ENCODE measurements around the gene FBXO30. TPM values are rescaled to one million over a fixed set of nuclear protein-coding genes. Genes with fewer than 3 reads are reported as not detected.

FBXO30 gene
- total RNA-seq, 5 donors from 2014 or later (not counting 1 experiment from before 2014, with no cell fraction given) = 2.5 to 6.2 (median 5.0) TPM

DNA sequence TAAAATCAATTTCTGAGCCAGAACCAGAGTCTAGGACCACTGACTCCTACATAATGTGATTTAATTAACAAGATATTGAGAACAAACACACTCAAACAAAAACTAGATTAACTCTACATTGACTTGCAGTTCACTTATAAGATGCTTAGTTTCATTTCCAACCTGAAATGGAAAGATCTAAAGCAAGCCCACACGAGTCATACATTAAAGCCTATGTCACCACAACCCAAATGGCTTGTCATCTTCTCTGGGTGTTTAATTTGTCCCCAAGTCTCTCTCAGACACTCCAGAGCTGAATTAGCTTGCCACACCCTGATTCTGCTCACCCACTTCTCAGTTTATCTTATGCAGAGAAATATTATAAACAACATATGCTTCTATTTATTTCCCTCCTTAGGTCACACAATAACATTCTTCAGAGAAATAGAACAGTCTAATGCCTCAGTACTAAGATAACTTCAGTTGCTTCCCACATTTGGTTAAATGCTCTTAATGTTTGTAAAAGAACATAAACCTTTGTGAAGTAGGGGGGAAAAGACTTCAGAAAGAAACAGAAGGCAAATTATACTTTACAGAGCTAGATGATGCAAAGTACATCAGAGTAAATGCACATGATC is 8.8 kb upstream of the FBXO30 start:
- Mint-ChIP-seq H3K4me1 (peaks cover 5 to 18% (median 14%) of the 10 kb centered on the region in 3 donors), H3K27ac (no peak overlapping the region), H3K27me3 (no peaks in the 10 kb centered on the region), H3K9me3 (no peaks in the 10 kb centered on the region), H3K36me3 (peaks cover 7% of the 10 kb centered on the region), H3K4me3 (no peak overlapping the region)
- Histone ChIP-seq H3K27me3 (replicated peaks in 1 of 2; ENCODE audit: control insufficient read depth in 2 of 2, extremely low read depth in 1 of 2, insufficient read depth in 2 of 2, low read length in 1 of 2) (no peaks in the 10 kb centered on the region), H3K4me1 (ENCODE audit: control insufficient read depth in 1 of 2, extremely low read depth in 1 of 2, insufficient read depth in 2 of 2, low read length in 2 of 2) (no peaks in the 10 kb centered on the region), H3K4me3 (ENCODE audit: control insufficient read depth in 1 of 2, extremely low read depth in 1 of 2, low read length in 1 of 2) (no peak overlapping the region), H3K9me3 (no peaks in the 10 kb centered on the region), H3K36me3 (ENCODE audit: control insufficient read depth in 2 of 2, extremely low read depth in 1 of 2, insufficient read depth in 1 of 2, low read length in 1 of 2) (no peaks in the 10 kb centered on the region), H3K27ac (ENCODE audit: low read length) (no peak overlapping the region)
- POLR2A ChIA-PET = no interaction called here
- DNase-seq (no peak), ATAC-seq (replicated peaks in 1 of 4) (no peak)
- whole genome bisulfite sequencing (ENCODE audit: insufficient coverage) = 0% methylated on average over 1 of the region's 1 CpG
- CTCF ChIA-PET = no interaction called here

DNA sequence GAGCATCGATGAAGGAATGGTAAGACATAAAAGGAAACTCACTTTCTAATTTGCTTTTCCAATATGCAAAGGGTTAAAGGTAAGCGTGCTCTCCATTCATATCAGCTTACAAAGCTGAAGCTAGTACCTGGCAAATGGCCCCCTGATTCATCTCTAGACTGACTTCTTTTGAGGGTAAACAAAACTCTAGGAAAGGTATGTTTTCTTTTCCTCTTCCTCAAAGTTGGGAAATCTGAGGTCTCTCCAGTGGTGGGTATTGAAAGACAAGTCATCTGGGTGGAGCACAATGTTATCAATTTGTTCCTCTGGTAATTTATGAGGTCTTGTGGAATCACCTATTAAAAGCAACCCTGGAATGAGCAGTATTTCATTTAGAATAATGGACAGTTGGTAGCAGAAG is 7.9 kb upstream of the FBXO30 start:
- no peak overlapping the region for H3K27ac Mint-ChIP-seq
- H3K36me3 Mint-ChIP-seq = peaks cover 7% of the 10 kb centered on the region
- ATAC-seq (replicated peaks in 1 of 4) = no peak
- H3K27me3 ChIP-seq (replicated peaks in 1 of 2; ENCODE audit: control insufficient read depth in 2 of 2, extremely low read depth in 1 of 2, insufficient read depth in 2 of 2, low read length in 1 of 2) = no peaks in the 10 kb centered on the region
- peaks cover 5 to 18% (median 14%) of the 10 kb centered on the region in 3 donors for H3K4me1 Mint-ChIP-seq
- no peaks in the 10 kb centered on the region for H3K4me1 ChIP-seq (ENCODE audit: control insufficient read depth in 1 of 2, extremely low read depth in 1 of 2, insufficient read depth in 2 of 2, low read length in 2 of 2)
- H3K9me3 Mint-ChIP-seq = no peaks in the 10 kb centered on the region
- H3K27me3 Mint-ChIP-seq = no peaks in the 10 kb centered on the region
- ChIA-PET CTCF (no interaction called here), POLR2A (no interaction called here)
- no peak overlapping the region for H3K4me3 Mint-ChIP-seq
- WGBS (ENCODE audit: insufficient coverage) = no CpG with 5 or more reads among the region's 2 CpGs
- no peak overlapping the region for H3K4me3 ChIP-seq (ENCODE audit: control insufficient read depth in 1 of 2, extremely low read depth in 1 of 2, low read length in 1 of 2)
- H3K9me3 ChIP-seq = no peaks in the 10 kb centered on the region
- no peak for DNase-seq
- no peak overlapping the region for H3K27ac ChIP-seq (ENCODE audit: low read length)
- no peaks in the 10 kb centered on the region for H3K36me3 ChIP-seq (ENCODE audit: control insufficient read depth in 2 of 2, extremely low read depth in 1 of 2, insufficient read depth in 1 of 2, low read length in 1 of 2)

GRCh38 chr6:145819994-145820393 is 5.4 kb upstream of the FBXO30 start:
- H3K4me3 ChIP-seq (ENCODE audit: control insufficient read depth in 1 of 2, extremely low read depth in 1 of 2, low read length in 1 of 2) = no peak overlapping the region
- H3K27me3 ChIP-seq (replicated peaks in 1 of 2; ENCODE audit: control insufficient read depth in 2 of 2, extremely low read depth in 1 of 2, insufficient read depth in 2 of 2, low read length in 1 of 2) = no peaks in the 10 kb centered on the region
- POLR2A ChIA-PET = interaction anchor here in 1 of 2 donors (1.2 kb wide), 1 partner anchor 48 kb away, joined by 3 read pairs; no protein-coding TSS in a partner anchor
- H3K27ac ChIP-seq (ENCODE audit: low read length) = no peak overlapping the region
- peaks cover 5% of the 10 kb centered on the region for H3K36me3 Mint-ChIP-seq
- WGBS (ENCODE audit: insufficient coverage) = no CpG with 5 or more reads among the region's 1 CpG
- DNase-seq = peak in 1 of 35 experiments; percentile 18
- H3K9me3 Mint-ChIP-seq = no peaks in the 10 kb centered on the region
- CTCF ChIA-PET = no interaction called here
- ATAC-seq (replicated peaks in 1 of 4) = no peak
- no peak overlapping the region for H3K4me3 Mint-ChIP-seq
- peaks cover 18 to 34% (median 29%) of the 10 kb centered on the region in 3 donors for H3K4me1 Mint-ChIP-seq
- H3K36me3 ChIP-seq (ENCODE audit: control insufficient read depth in 2 of 2, extremely low read depth in 1 of 2, insufficient read depth in 1 of 2, low read length in 1 of 2) = no peaks in the 10 kb centered on the region
- H3K9me3 ChIP-seq = no peaks in the 10 kb centered on the region
- H3K4me1 ChIP-seq (ENCODE audit: control insufficient read depth in 1 of 2, extremely low read depth in 1 of 2, insufficient read depth in 2 of 2, low read length in 2 of 2) = peaks cover 9 to 12% of the 10 kb centered on the region in 2 experiments
- no peaks in the 10 kb centered on the region for H3K27me3 Mint-ChIP-seq
- no peak overlapping the region for H3K27ac Mint-ChIP-seq

- POLR2A ChIA-PET = no interaction called here
- H3K27ac Mint-ChIP-seq = no peak overlapping the region
- no peaks in the 10 kb centered on the region for H3K36me3 ChIP-seq (ENCODE audit: control insufficient read depth in 2 of 2, extremely low read depth in 1 of 2, insufficient read depth in 1 of 2, low read length in 1 of 2)
- H3K9me3 ChIP-seq = no peaks in the 10 kb centered on the region
- H3K27me3 Mint-ChIP-seq = no peaks in the 10 kb centered on the region
- peaks cover 20 to 37% (median 30%) of the 10 kb centered on the region in 3 donors for H3K4me1 Mint-ChIP-seq
- H3K27ac ChIP-seq (ENCODE audit: low read length) = no peak overlapping the region
- no peak overlapping the region for H3K4me3 Mint-ChIP-seq
- H3K4me1 ChIP-seq (ENCODE audit: control insufficient read depth in 1 of 2, extremely low read depth in 1 of 2, insufficient read depth in 2 of 2, low read length in 2 of 2) = peaks cover 11 to 12% of the 10 kb centered on the region in 2 experiments
- WGBS (ENCODE audit: insufficient coverage) = no CpG with 5 or more reads among the region's 2 CpGs
- ATAC-seq (replicated peaks in 1 of 4) (no peak), DNase-seq (no peak)
- H3K4me3 ChIP-seq (ENCODE audit: control insufficient read depth in 1 of 2, extremely low read depth in 1 of 2, low read length in 1 of 2) = no peak overlapping the region
- CTCF ChIA-PET = no interaction called here
- no peaks in the 10 kb centered on the region for H3K9me3 Mint-ChIP-seq
- H3K36me3 Mint-ChIP-seq = peaks cover 5% of the 10 kb centered on the region
- H3K27me3 ChIP-seq (replicated peaks in 1 of 2; ENCODE audit: control insufficient read depth in 2 of 2, extremely low read depth in 1 of 2, insufficient read depth in 2 of 2, low read length in 1 of 2) = no peaks in the 10 kb centered on the region
These were observed 4.2 kb upstream of the FBXO30 start for GRCh38 chr6:145818796-145819195.

DNA sequence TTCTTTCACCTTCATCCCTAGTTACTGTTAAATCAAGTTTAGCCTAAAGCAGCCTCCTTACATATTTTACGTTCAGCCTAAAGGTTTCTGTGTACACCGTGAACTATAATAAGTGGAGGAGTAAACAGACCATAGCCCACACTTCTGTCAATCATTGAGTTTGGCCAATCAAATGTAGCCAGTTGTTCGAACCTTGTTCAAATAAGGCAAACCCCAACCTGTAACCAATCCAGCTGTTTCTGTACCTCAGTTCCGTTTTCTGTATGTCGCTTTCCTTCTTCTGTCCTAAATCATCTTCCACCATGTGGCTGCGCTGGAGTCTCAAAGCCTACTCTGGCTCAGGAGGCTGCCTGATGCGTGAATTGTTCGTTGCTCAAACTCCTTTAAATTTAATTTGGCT is 1.8 kb upstream of the FBXO30 start:
- Mint-ChIP-seq H3K36me3 (peaks cover 5% of the 10 kb centered on the region), H3K27ac (peak overlapping the region in 1 of 2 donors; percentile 41), H3K9me3 (no peaks in the 10 kb centered on the region), H3K4me3 (peak overlapping the region; percentile 89 to 94 (median 94)), H3K27me3 (no peaks in the 10 kb centered on the region), H3K4me1 (peaks cover 35 to 48% (median 42%) of the 10 kb centered on the region in 3 donors)
- Histone ChIP-seq H3K4me1 (ENCODE audit: control insufficient read depth in 1 of 2, extremely low read depth in 1 of 2, insufficient read depth in 2 of 2, low read length in 2 of 2) (peaks cover 12 to 17% of the 10 kb centered on the region in 2 experiments), H3K9me3 (no peaks in the 10 kb centered on the region), H3K36me3 (ENCODE audit: control insufficient read depth in 2 of 2, extremely low read depth in 1 of 2, insufficient read depth in 1 of 2, low read length in 1 of 2) (no peaks in the 10 kb centered on the region), H3K27ac (ENCODE audit: low read length) (no peak overlapping the region), H3K27me3 (replicated peaks in 1 of 2; ENCODE audit: control insufficient read depth in 2 of 2, extremely low read depth in 1 of 2, insufficient read depth in 2 of 2, low read length in 1 of 2) (no peaks in the 10 kb centered on the region), H3K4me3 (ENCODE audit: control insufficient read depth in 1 of 2, extremely low read depth in 1 of 2, low read length in 1 of 2) (no peak overlapping the region)
- ChIA-PET POLR2A (no interaction called here), CTCF (interaction anchor here in 1 of 2 donors (0.6 kb wide), 1 partner anchor 1555 kb away, joined by 3 read pairs; no protein-coding TSS in a partner anchor)
- ATAC-seq (replicated peaks in 1 of 4) (no peak), DNase-seq (no peak)
- WGBS (ENCODE audit: insufficient coverage) = 85% methylated on average over 3 of the region's 8 CpGs

- Histone ChIP-seq H3K4me1 (ENCODE audit: control insufficient read depth in 1 of 2, extremely low read depth in 1 of 2, insufficient read depth in 2 of 2, low read length in 2 of 2) (peaks cover 12 to 17% of the 10 kb centered on the region in 2 experiments), H3K27me3 (replicated peaks in 1 of 2; ENCODE audit: control insufficient read depth in 2 of 2, extremely low read depth in 1 of 2, insufficient read depth in 2 of 2, low read length in 1 of 2) (no peaks in the 10 kb centered on the region), H3K36me3 (ENCODE audit: control insufficient read depth in 2 of 2, extremely low read depth in 1 of 2, insufficient read depth in 1 of 2, low read length in 1 of 2) (no peaks in the 10 kb centered on the region), H3K9me3 (no peaks in the 10 kb centered on the region), H3K4me3 (ENCODE audit: control insufficient read depth in 1 of 2, extremely low read depth in 1 of 2, low read length in 1 of 2) (peak overlapping the region; percentile 76), H3K27ac (ENCODE audit: low read length) (peak overlapping the region; percentile 83)
- no peaks in the 10 kb centered on the region for H3K9me3 Mint-ChIP-seq
- peak in 3 of 35 experiments; percentile 2 to 12 (median 2) for DNase-seq
- H3K36me3 Mint-ChIP-seq = no peaks in the 10 kb centered on the region
- H3K4me3 Mint-ChIP-seq = peak overlapping the region; percentile 89 to 94 (median 94)
- POLR2A ChIA-PET = interaction anchor here (0.6 to 1.9 kb wide), 4 partner anchors 51 to 149 kb away, joined by 3 to 7 read pairs (median 4); partner anchors contain the start of gene SHPRH (in 1 of the 2)
- peaks cover 41 to 52% (median 47%) of the 10 kb centered on the region in 3 donors for H3K4me1 Mint-ChIP-seq
- CTCF ChIA-PET = interaction anchor here (0.6 to 1.4 kb wide), 8 partner anchors 10 to 1554 kb away, joined by 3 to 16 read pairs (median 4); partner anchors contain the start of genes EPM2A (in 1 of the 2) and SHPRH (in 1 of the 2)
- ATAC-seq (replicated peaks in 1 of 4) = peak in 1 of 4 experiments; percentile 28
- no peaks in the 10 kb centered on the region for H3K27me3 Mint-ChIP-seq
- H3K27ac Mint-ChIP-seq = peak overlapping the region; percentile 88 to 94
- 22% methylated on average over 4 of the region's 25 CpGs for WGBS (ENCODE audit: insufficient coverage)
These were observed 997 bp upstream of the FBXO30 start for GRCh38 chr6:145815309-145816274.
